Right cardiac atrium (tissue), 5 donors: ENCODE data around the gene SOD3. TPM values are rescaled to one million over a fixed set of nuclear protein-coding genes. Genes with fewer than 3 reads are reported as not detected.

ENCODE experiments used
- ATAC-seq, 2 donors: fragments of 200-7000 bp; cut with Tn5 transposase; one replicate each; pipeline versions ENCODE4 v1.8.0 to v1.9.1; 2020; ENCODE audit warnings: moderate library complexity in 2 of 2, mild to moderate bottlenecking in 1 of 2
- DNase-seq, 3 donors: peaks; one replicate each; pipeline ENCODE4 v3.0.0-alpha.2; 2020
- H3K27ac ChIP-seq: one replicate; pipeline ENCODE4 v1.5.1; 2013; ENCODE audit warnings: mild to moderate bottlenecking, low read length, control low read depth, moderate library complexity
- H3K27me3 ChIP-seq: one replicate; pipeline ENCODE4 v1.6.1; 2013; ENCODE audit not compliant: control insufficient read depth, insufficient read depth
- H3K4me1 ChIP-seq: one replicate; pipeline ENCODE4 v1.6.1; 2013; ENCODE audit warnings: low read length; ENCODE audit not compliant: control insufficient read depth, insufficient read depth
- H3K4me3 ChIP-seq: one replicate; pipeline ENCODE4 v1.5.1; 2013; ENCODE audit warnings: low read length, control low read depth
- H3K9me3 ChIP-seq: one replicate; pipeline ENCODE4 v1.6.1; 2013; ENCODE audit warnings: low read length; ENCODE audit not compliant: control insufficient read depth
- WGBS: extraction: QIAGEN DNeasy Blood & Tissue Kit; methylation state at CpG from one replicate; pipeline ENCODE4 v1.1.7; 2013; 5-methylcytosine and 5-hydroxymethylcytosine counted together
- intact Hi-C, 4 donors: fragments of 100-400 bp; cut with DNase I; formaldehyde crosslinking; loops; one replicate each; pipeline versions ENCODE4 v1.11.0 to v1.14.0; 2022 to 2023
- polyA plus RNA-seq: library from polyadenylated mRNA; stranded (reverse); fragments of 200-250 nt; gene quantifications from one replicate; pipeline ENCODE4 v1.2.3, GENCODE V29; 2013
- total RNA-seq, 4 donors: library from RNA; stranded (reverse); fragmentation: NEBNext Ultra II Directional; extraction: Animal tissue kit (Norgen Biotek cat#: 25700); gene quantifications; one replicate each; pipeline ENCODE4 v1.2.1, GENCODE V29; 2021
- donor health status: healthy with polysubstance abuse.
- donor health status: DM: no; HTN: yes; CAD: no.
- donor health status: DM: no; HTN: no; CAD: no.
- donor health status: DM: no; HTN: yes; CAD: no; lungs with severe emphysema.
- donor health status: DM: yes; HTN: yes; CAD: no.

The SOD3 gene
- total and polyA plus RNA-seq, 5 donors, result 59.2 to 129 (median 70.3) TPM

DNA sequence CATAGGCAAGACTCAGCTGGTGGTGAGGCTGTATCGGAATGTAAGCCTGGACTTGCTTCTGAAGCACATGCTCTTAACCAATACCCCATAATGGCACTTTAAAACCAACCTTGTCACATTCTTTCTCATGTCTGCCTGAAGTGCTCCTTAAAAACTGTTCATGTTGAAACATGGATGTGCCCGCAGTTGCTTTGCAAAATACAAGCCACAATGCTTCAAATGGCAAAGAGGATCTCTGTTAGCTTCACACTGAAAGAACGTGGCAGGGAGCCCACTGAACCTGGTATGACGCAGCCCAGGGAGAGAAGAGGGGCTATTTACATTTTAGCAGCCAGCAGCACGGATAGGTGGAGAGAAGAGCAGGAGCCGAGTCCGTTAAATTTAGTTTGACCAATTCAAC, 29.3 kb downstream of the SOD3 start:
- no peaks in the 10 kb centered on the region for H3K27me3 ChIP-seq
- no peak overlapping the region for H3K4me3 ChIP-seq
- H3K9me3 ChIP-seq, result no peaks in the 10 kb centered on the region
- ATAC-seq (no peak), DNase-seq (no peak)
- intact Hi-C loops, result no loop called here
- WGBS, result 91% methylated on average over 7 of the region's 7 CpGs
- no peak overlapping the region for H3K27ac ChIP-seq
- H3K4me1 ChIP-seq, result no peaks in the 10 kb centered on the region

DNA sequence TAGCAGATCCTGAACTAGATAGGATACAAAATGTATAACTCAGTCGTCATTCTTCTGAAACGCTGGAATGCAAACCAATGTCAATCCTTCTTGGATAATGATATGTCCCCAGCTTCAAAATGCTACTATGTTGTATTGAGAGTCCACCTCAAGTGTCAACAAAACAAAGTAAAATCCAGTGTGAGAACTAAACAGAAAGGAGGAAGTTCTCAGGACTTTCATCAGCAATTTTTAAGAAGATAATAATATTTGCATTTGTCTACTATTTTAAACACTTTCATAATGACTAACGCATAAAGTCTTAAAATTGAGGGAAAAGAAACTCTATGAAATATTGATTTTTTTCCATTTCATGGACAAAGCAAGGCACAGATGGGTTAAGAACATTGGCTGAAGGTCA, 36.3 kb downstream of the SOD3 start:
- 92% methylated on average over 3 of the region's 3 CpGs for WGBS
- no peaks in the 10 kb centered on the region for H3K9me3 ChIP-seq
- no peaks in the 10 kb centered on the region for H3K27me3 ChIP-seq
- ATAC-seq, result no peak
- intact Hi-C loops, result no loop called here
- DNase-seq, result no peak
- H3K4me3 ChIP-seq, result no peak overlapping the region
- no peak overlapping the region for H3K27ac ChIP-seq
- no peaks in the 10 kb centered on the region for H3K4me1 ChIP-seq

DNA sequence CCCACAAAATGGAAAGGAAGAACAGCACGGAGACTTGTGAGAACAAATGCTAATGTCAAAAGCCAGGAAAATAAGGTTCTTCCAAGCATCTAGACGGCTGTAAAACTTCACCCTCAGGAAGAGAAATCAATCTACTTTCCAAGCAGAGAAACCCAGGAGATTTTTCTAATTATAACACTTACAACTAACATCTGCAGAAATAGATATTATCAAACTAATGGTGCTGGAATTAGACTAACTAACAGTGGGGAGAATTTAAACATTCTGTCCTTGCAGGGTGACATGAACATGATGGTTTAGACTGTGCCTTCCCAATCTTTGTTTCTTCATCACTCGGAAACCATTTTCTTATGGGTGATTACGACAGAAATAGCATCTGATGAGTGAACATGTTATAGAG, 40.3 kb downstream of the SOD3 start:
- H3K9me3 ChIP-seq, result no peaks in the 10 kb centered on the region
- intact Hi-C loops, result no loop called here
- DNase-seq (no peak), ATAC-seq (no peak)
- H3K27me3 ChIP-seq, result no peaks in the 10 kb centered on the region
- H3K27ac ChIP-seq, result no peak overlapping the region
- 87% methylated on average over 4 of the region's 4 CpGs for WGBS
- H3K4me1 ChIP-seq, result peaks cover 2% of the 10 kb centered on the region
- no peak overlapping the region for H3K4me3 ChIP-seq

GRCh38 chr4:24836661-24837242, 41.4 kb downstream of the SOD3 start:
- no peak for DNase-seq
- intact Hi-C loops, result no loop called here
- ATAC-seq, result peak in 1 of 2 donors; percentile 33
- H3K9me3 ChIP-seq, result no peaks in the 10 kb centered on the region
- no peak overlapping the region for H3K4me3 ChIP-seq
- no peak overlapping the region for H3K27ac ChIP-seq
- H3K27me3 ChIP-seq, result no peaks in the 10 kb centered on the region
- 87% methylated on average over 6 of the region's 6 CpGs for WGBS
- peaks cover 2% of the 10 kb centered on the region for H3K4me1 ChIP-seq

- no peak for ATAC-seq
- Histone ChIP-seq H3K27ac (no peak overlapping the region), H3K4me1 (peaks cover 2% of the 10 kb centered on the region)
These were observed 42.0 kb downstream of the SOD3 start for GRCh38 chr4:24837336-24837735.

DNA sequence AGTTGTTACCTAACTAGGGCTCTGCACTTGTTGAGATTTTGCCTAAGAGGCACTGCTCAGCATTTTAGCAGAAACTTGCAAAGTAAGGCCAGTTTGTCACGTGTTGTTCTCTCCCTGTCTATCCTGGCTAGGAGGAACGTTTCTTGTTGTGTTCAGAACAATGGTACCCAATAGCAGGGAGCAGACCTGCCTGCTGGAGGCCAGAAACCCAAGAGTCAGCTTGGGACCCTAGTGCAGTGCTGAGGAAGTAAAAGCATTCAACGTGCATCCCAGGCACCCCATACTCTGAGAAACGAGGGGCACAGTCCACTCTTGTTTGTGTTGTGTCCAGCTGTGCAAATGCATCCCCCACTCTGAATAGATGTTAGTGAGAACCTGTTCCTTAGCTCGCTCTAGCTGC, 42.4 kb downstream of the SOD3 start:
- Histone ChIP-seq H3K4me1 (peaks cover 2% of the 10 kb centered on the region), H3K9me3 (no peaks in the 10 kb centered on the region), H3K27ac (no peak overlapping the region), H3K27me3 (no peaks in the 10 kb centered on the region), H3K4me3 (no peak overlapping the region)
- intact Hi-C loops, result no loop called here
- 88% methylated on average over 5 of the region's 5 CpGs for WGBS
- no peak for ATAC-seq
- DNase-seq, result no peak

More at GRCh38 chr4:24837336-24837735, 42.0 kb downstream of the SOD3 start:
- no peaks in the 10 kb centered on the region for H3K9me3 ChIP-seq
- DNase-seq, result no peak
- intact Hi-C loops, result no loop called here
- no peaks in the 10 kb centered on the region for H3K27me3 ChIP-seq
- 97% methylated on average over 7 of the region's 7 CpGs for WGBS
- H3K4me3 ChIP-seq, result no peak overlapping the region

DNA sequence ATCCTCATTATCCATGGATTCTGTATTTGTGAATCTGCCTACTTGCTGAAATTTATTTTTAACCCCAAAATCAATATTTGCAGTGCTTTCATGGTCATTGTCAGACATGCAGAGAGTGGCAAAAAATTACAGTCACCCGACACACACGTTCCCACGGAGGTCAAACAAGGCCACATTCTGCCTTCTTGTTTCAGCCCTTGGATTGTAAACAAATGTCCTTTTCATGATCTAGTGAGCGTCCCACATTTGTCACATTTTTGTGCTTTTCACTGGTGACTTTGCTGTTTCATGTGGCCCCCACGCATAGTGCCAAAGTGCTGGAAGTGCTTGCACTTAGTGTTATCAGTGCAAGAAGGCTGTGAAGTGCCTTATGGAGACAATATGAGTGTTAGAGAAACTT, 45.0 kb downstream of the SOD3 start:
- WGBS, result 75% methylated on average over 5 of the region's 5 CpGs

GRCh38 chr4:24840826-24841543, 45.6 kb downstream of the SOD3 start:
- intact Hi-C loops, result no loop called here
- Histone ChIP-seq H3K27me3 (no peaks in the 10 kb centered on the region), H3K4me1 (peaks cover 4% of the 10 kb centered on the region), H3K4me3 (no peak overlapping the region), H3K27ac (no peak overlapping the region), H3K9me3 (no peaks in the 10 kb centered on the region)
- ATAC-seq, result no peak
- WGBS, result 72% methylated on average over 3 of the region's 3 CpGs
- DNase-seq, result no peak

More for the DNA sequence above, 45.0 kb downstream of the SOD3 start:
- Histone ChIP-seq H3K27ac (no peak overlapping the region), H3K27me3 (no peaks in the 10 kb centered on the region), H3K4me3 (no peak overlapping the region), H3K9me3 (no peaks in the 10 kb centered on the region), H3K4me1 (peaks cover 4% of the 10 kb centered on the region)
- ATAC-seq (no peak), DNase-seq (no peak)
- intact Hi-C loops, result no loop called here

GRCh38 chr4:24842356-24842755, 47.0 kb downstream of the SOD3 start:
- Histone ChIP-seq H3K9me3 (no peaks in the 10 kb centered on the region), H3K4me3 (no peak overlapping the region), H3K27ac (no peak overlapping the region), H3K27me3 (no peaks in the 10 kb centered on the region), H3K4me1 (peaks cover 4% of the 10 kb centered on the region)
- WGBS, result 93% methylated on average over 9 of the region's 9 CpGs
- ATAC-seq (no peak), DNase-seq (no peak)
- intact Hi-C loops, result no loop called here

DNA sequence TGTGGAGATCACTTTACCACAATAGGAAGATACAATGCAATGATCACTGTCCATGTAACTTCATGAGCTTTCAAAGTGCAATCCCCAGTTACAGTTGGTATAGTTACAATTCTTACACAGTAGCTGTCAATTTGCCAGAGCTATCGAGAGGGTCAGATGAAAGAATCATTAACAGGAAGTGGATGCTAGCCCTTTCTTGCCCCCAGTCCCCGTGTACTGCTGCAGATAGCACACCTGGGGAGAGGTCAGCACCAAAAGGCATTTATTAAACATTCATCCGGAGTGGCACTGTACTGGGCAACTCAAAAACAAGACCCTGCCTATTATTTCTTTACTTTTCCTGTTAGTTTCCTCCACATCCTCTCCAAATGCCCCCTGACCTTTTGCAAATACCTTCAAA, 47.7 kb downstream of the SOD3 start:
- H3K27ac ChIP-seq, result no peak overlapping the region
- intact Hi-C loops, result no loop called here
- H3K27me3 ChIP-seq, result no peaks in the 10 kb centered on the region
- 61% methylated on average over 3 of the region's 3 CpGs for WGBS
- H3K4me3 ChIP-seq, result no peak overlapping the region
- H3K9me3 ChIP-seq, result no peaks in the 10 kb centered on the region
- DNase-seq (no peak), ATAC-seq (no peak)
- peaks cover 4% of the 10 kb centered on the region for H3K4me1 ChIP-seq

DNA sequence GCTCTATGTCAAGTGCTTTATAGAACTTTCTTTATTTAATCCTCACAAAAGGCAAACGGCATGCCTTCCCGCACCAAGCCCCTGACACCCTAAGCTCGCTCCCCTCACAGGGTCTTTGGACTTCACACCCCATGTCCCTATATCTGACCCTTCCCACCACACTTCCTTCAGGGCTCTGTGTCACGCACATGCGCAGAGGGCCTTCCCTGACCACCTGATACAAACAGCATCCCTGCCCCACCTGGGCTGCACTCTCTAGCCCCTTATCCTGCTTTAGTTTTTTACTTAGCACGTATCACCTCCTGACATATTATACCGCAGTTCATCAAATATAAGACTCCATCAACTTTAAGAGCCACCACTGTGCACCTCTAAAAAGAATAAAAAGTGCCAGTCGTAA, 49.8 kb downstream of the SOD3 start:
- ATAC-seq, result no peak
- no peak for DNase-seq
- no peak overlapping the region for H3K4me3 ChIP-seq
- H3K27me3 ChIP-seq, result no peaks in the 10 kb centered on the region
- intact Hi-C loops, result no loop called here
- H3K27ac ChIP-seq, result no peak overlapping the region
- peaks cover 4% of the 10 kb centered on the region for H3K4me1 ChIP-seq
- 97% methylated on average over 8 of the region's 8 CpGs for WGBS
- H3K9me3 ChIP-seq, result no peaks in the 10 kb centered on the region
